ENCODE measurements around the gene TKT.

- no peak for TF ChIP-seq CEBPB (IDR thresholded peaks at IDR 0.05; ENCODE audit: low read depth, low read length)
- no peak for TF ChIP-seq RCOR1 (IDR thresholded peaks at IDR 0.05; ENCODE audit: insufficient replicate concordance, low read length)
- no peak for TF ChIP-seq MAFK (IDR thresholded peaks at IDR 0.05; ENCODE audit: low read depth, low read length)
- TF ChIP-seq CTCF (conservative IDR thresholded peaks at IDR 0.05; ENCODE audit: low read depth, low read length), result no peak
- TF ChIP-seq POLR2A (IDR thresholded peaks at IDR 0.05; ENCODE audit: low read depth, low read length), result no peak
- no peak for TF ChIP-seq NFE2L2 (IDR thresholded peaks at IDR 0.05; ENCODE audit: low read depth, low read length)
- TF ChIP-seq RAD21 (IDR thresholded peaks at IDR 0.05; ENCODE audit: low read length), result no peak
- TF ChIP-seq USF2 (IDR thresholded peaks at IDR 0.05; ENCODE audit: low read depth, low read length), result no peak
- no peak for TF ChIP-seq MXI1 (IDR thresholded peaks at IDR 0.05; ENCODE audit: borderline replicate concordance, low read depth, low read length)
Measured at GRCh38 chr3:53195066-53195450, 60.8 kb downstream of the TKT start.

All from IMR-90 (cell line).